Lower leg skin (tissue), 4 donors: ENCODE measurements around the gene NEIL3. TPM values are rescaled to one million over a fixed set of nuclear protein-coding genes. Genes with fewer than 3 reads are reported as not detected.

Experiments used
- DNase-seq, 2 donors: peaks; one replicate each; pipeline ENCODE4 v3.0.0-alpha.2; 2019; ENCODE audit warnings: low spot score in 2 of 2
- H3K4me3 ChIP-seq: fragments of 200-600 bp; sonication (generic); 2 replicates; pipeline ENCODE4 v1.5.1; 2017; ENCODE audit warnings: mild to moderate bottlenecking, low read depth; ENCODE audit not compliant: poor library complexity, severe bottlenecking
- POLR2A ChIP-seq, 2 donors: fragments of 450-650 bp; IDR thresholded peaks; one replicate each; pipeline ENCODE4 v1.6.1; 2016 to 2017; ENCODE audit warnings: antibody characterized with exemption in 2 of 2, mild to moderate bottlenecking in 1 of 2, moderate library complexity in 1 of 2
- WGBS, 2 donors: methylation state at CpG; one replicate each; pipeline ENCODE4 v1.1.5; 2018; 5-methylcytosine and 5-hydroxymethylcytosine counted together
- intact Hi-C: fragments of 100-400 bp; cut with DNase I; formaldehyde crosslinking; loops from one replicate; pipeline ENCODE4 v1.15.0; 2023; ENCODE audit warnings: low total_unique reads
- total RNA-seq, 4 donors: library from RNA; depleted of rRNA; stranded (reverse); fragments of >200 nt; gene quantifications; one replicate each; pipeline ENCODE4 v1.1.0, GENCODE V29; 2016
- TF ChIP-seq, protein P1 (sequence below), 3 donors: fragments of 450-650 bp; IDR thresholded peaks; one replicate each; pipeline ENCODE4 v1.5.1; 2016; ENCODE audit warnings: antibody characterized with exemption in 3 of 3, mild to moderate bottlenecking in 3 of 3, moderate library complexity in 2 of 3

The NEIL3 gene
- total RNA-seq, 4 donors from 2014 or later, result 0.71 to 2.1 (median 1.9) TPM

- no peak for TF ChIP-seq POLR2A (IDR thresholded peaks at IDR 0.05)
- TF ChIP-seq, protein P1, sequence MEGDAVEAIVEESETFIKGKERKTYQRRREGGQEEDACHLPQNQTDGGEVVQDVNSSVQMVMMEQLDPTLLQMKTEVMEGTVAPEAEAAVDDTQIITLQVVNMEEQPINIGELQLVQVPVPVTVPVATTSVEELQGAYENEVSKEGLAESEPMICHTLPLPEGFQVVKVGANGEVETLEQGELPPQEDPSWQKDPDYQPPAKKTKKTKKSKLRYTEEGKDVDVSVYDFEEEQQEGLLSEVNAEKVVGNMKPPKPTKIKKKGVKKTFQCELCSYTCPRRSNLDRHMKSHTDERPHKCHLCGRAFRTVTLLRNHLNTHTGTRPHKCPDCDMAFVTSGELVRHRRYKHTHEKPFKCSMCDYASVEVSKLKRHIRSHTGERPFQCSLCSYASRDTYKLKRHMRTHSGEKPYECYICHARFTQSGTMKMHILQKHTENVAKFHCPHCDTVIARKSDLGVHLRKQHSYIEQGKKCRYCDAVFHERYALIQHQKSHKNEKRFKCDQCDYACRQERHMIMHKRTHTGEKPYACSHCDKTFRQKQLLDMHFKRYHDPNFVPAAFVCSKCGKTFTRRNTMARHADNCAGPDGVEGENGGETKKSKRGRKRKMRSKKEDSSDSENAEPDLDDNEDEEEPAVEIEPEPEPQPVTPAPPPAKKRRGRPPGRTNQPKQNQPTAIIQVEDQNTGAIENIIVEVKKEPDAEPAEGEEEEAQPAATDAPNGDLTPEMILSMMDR (IDR thresholded peaks at IDR 0.05), result no peak
- no peak for DNase-seq
- no peak overlapping the region for H3K4me3 ChIP-seq
- intact Hi-C loops, result no loop called here
- WGBS, 2 donors, result 50 to 73% methylated on average over 5 of the region's 5 CpGs
Observed at GRCh38 chr4:177282284-177282835, 27.3 kb upstream of the NEIL3 start.

GRCh38 chr4:177283167-177283566, 26.5 kb upstream of the NEIL3 start:
- no peak overlapping the region for H3K4me3 ChIP-seq
- intact Hi-C loops, result no loop called here
- no peak for TF ChIP-seq POLR2A (IDR thresholded peaks at IDR 0.05)
- TF ChIP-seq, protein P1 (IDR thresholded peaks at IDR 0.05), result no peak
- DNase-seq, result no peak
- WGBS, 2 donors, result 71 to 79% methylated on average over 2 of the region's 2 CpGs

- TF ChIP-seq, protein P1 (IDR thresholded peaks at IDR 0.05), result no peak
- TF ChIP-seq POLR2A (IDR thresholded peaks at IDR 0.05), result no peak
- no peak overlapping the region for H3K4me3 ChIP-seq
- intact Hi-C loops, result no loop called here
- DNase-seq, result no peak
- WGBS, 2 donors, result 84 to 90% methylated on average over 6 of the region's 6 CpGs
Observed at GRCh38 chr4:177285953-177286352, 23.7 kb upstream of the NEIL3 start.

GRCh38 chr4:177287255-177287654, 22.4 kb upstream of the NEIL3 start:
- intact Hi-C loops, result no loop called here
- 13 to 15% methylated on average over 1 of the region's 1 CpG for WGBS, 2 donors
- no peak for DNase-seq
- TF ChIP-seq, protein P1 (IDR thresholded peaks at IDR 0.05), result no peak
- TF ChIP-seq POLR2A (IDR thresholded peaks at IDR 0.05), result no peak
- H3K4me3 ChIP-seq, result no peak overlapping the region

DNA sequence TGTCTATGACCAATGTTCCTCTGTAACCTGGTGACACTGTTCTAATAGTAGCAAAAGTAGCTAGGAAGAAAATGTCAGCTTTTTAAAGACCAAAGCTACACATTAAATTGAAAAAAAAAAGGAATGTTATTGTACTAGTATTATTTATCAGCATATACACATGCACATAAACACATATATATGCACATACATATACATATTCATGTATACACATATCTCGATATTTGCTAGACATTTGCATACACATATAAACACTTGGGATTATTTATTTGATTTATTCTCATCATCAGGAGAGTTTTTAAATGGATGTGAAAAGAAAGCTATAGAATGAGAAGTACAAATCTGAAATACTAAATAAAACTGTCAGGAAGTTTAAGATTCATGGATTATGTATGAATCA, 21.3 kb upstream of the NEIL3 start:
- 44 to 63% methylated on average over 1 of the region's 1 CpG for WGBS, 2 donors
- H3K4me3 ChIP-seq, result no peak overlapping the region
- DNase-seq, result no peak
- TF ChIP-seq, protein P1 (IDR thresholded peaks at IDR 0.05), result no peak
- intact Hi-C loops, result no loop called here

DNA sequence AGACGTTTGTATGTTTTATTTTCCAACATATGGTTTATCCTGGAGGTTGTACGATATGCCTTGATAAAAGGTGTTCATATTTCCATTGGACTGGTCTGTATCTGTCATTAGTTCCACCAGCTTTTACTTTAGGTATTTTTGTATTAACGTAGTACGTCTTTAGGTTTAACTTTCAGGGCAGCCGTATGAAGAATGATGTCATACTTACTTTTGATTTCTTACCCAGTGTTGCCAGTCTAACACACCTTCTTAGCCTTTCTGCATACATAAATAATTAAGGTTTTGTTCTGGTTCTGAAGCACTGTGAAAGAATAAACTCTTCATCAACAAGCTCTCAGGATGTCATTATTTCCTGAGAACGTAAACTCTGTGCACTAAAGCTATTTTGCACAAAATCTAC, 18.9 kb upstream of the NEIL3 start:
- 54 to 61% methylated on average over 6 of the region's 6 CpGs for WGBS, 2 donors
- DNase-seq, result no peak
- H3K4me3 ChIP-seq, result no peak overlapping the region
- intact Hi-C loops, result no loop called here
- TF ChIP-seq, protein P1 (IDR thresholded peaks at IDR 0.05), result no peak
